AG09309 (cell line): ENCODE data around the gene CD69.

Source experiments
- DNase-seq: peaks from one replicate; pipeline ENCODE4 v3.0.0-alpha.2; 2010; ENCODE audit warnings: low read depth
- H3K4me3 ChIP-seq: 2 replicates; pipeline ENCODE4 v1.5.1; 2011; ENCODE audit warnings: mild to moderate bottlenecking, low read depth, low read length, moderate library complexity; ENCODE audit not compliant: control insufficient read depth
- CTCF ChIP-seq: IDR thresholded peaks from 2 replicates; pipeline ENCODE4 v1.5.1; 2011; ENCODE audit warnings: mild to moderate bottlenecking, low read depth, low read length, inconsistent platforms; ENCODE audit not compliant: insufficient read depth, control insufficient read depth; ENCODE audit errors: missing control alignments

CD69 gene

GRCh38 chr12:9755567-9755966, 5.1 kb downstream of the CD69 start:
- H3K4me3 ChIP-seq, result no peak overlapping the region
- TF ChIP-seq CTCF, result no peak
- DNase-seq, result no peak

GRCh38 chr12:9755035-9755434, 5.7 kb downstream of the CD69 start:
- DNase-seq, result no peak
- no peak for TF ChIP-seq CTCF
- no peak overlapping the region for H3K4me3 ChIP-seq

- no peak for TF ChIP-seq CTCF
- DNase-seq, result no peak
- H3K4me3 ChIP-seq, result no peak overlapping the region
Observed at GRCh38 chr12:9754099-9754927, 6.4 kb downstream of the CD69 start.

GRCh38 chr12:9753498-9753897, 7.2 kb downstream of the CD69 start:
- H3K4me3 ChIP-seq, result no peak overlapping the region
- no peak for DNase-seq
- TF ChIP-seq CTCF, result no peak

- no peak overlapping the region for H3K4me3 ChIP-seq
- TF ChIP-seq CTCF, result no peak
- no peak for DNase-seq
Observed at GRCh38 chr12:9753073-9753472, 7.6 kb downstream of the CD69 start.

- no peak for TF ChIP-seq CTCF
- no peak overlapping the region for H3K4me3 ChIP-seq
- DNase-seq, result no peak
Observed at GRCh38 chr12:9752145-9752933, 8.4 kb downstream of the CD69 start.
